Activated naive CD4-positive, alpha-beta T cell treated with anti-CD3 and anti-CD28 coated beads, Interleukin-2, amount 50 U/mL, for 24 hours (primary cell): ENCODE data around the gene PUM1.

Experiments
- H3K27ac Mint-ChIP-seq: one replicate; pipeline ENCODE4 v1.8.0; 2021; ENCODE audit warnings: mild to moderate bottlenecking, mixed read lengths
- H3K27me3 Mint-ChIP-seq: one replicate; pipeline ENCODE4 v1.8.0; 2021; ENCODE audit warnings: mixed read lengths
- H3K36me3 Mint-ChIP-seq: one replicate; pipeline ENCODE4 v1.8.0; 2021; ENCODE audit warnings: mixed read lengths
- H3K4me1 Mint-ChIP-seq: one replicate; pipeline ENCODE4 v1.8.0; 2021; ENCODE audit warnings: mixed read lengths
- H3K4me3 Mint-ChIP-seq: one replicate; pipeline ENCODE4 v1.8.0; 2021; ENCODE audit warnings: mild to moderate bottlenecking, mixed read lengths
- H3K9me3 Mint-ChIP-seq: one replicate; pipeline ENCODE4 v1.8.0; 2021; ENCODE audit warnings: mixed read lengths

Gene PUM1

GRCh38 chr1:30998887-30999286 lies 66.6 kb downstream of the PUM1 start:
- no peak overlapping the region for H3K4me3 Mint-ChIP-seq
- H3K9me3 Mint-ChIP-seq, result no peaks in the 10 kb centered on the region
- no peaks in the 10 kb centered on the region for H3K27me3 Mint-ChIP-seq
- no peak overlapping the region for H3K27ac Mint-ChIP-seq
- H3K4me1 Mint-ChIP-seq, result peaks cover 70% of the 10 kb centered on the region
- peaks cover 29% of the 10 kb centered on the region for H3K36me3 Mint-ChIP-seq

GRCh38 chr1:30998171-30998570 lies 67.3 kb downstream of the PUM1 start:
- Mint-ChIP-seq H3K4me1 (peaks cover 68% of the 10 kb centered on the region), H3K27ac (no peak overlapping the region)

GRCh38 chr1:30997463-30998057 lies 68.0 kb downstream of the PUM1 start:
- Mint-ChIP-seq H3K4me3 (no peak overlapping the region), H3K9me3 (no peaks in the 10 kb centered on the region), H3K27ac (no peak overlapping the region), H3K36me3 (peaks cover 30% of the 10 kb centered on the region), H3K4me1 (peaks cover 71% of the 10 kb centered on the region), H3K27me3 (no peaks in the 10 kb centered on the region)

More at GRCh38 chr1:30998171-30998570, 67.3 kb downstream of the PUM1 start:
- Mint-ChIP-seq H3K27me3 (no peaks in the 10 kb centered on the region), H3K9me3 (no peaks in the 10 kb centered on the region), H3K4me3 (no peak overlapping the region), H3K36me3 (peaks cover 29% of the 10 kb centered on the region)

- H3K36me3 Mint-ChIP-seq, result peaks cover 33% of the 10 kb centered on the region
- H3K27ac Mint-ChIP-seq, result peak overlapping the region; percentile 64
- no peaks in the 10 kb centered on the region for H3K27me3 Mint-ChIP-seq
- peaks cover 77% of the 10 kb centered on the region for H3K4me1 Mint-ChIP-seq
- no peak overlapping the region for H3K4me3 Mint-ChIP-seq
- H3K9me3 Mint-ChIP-seq, result no peaks in the 10 kb centered on the region
These were observed 69.4 kb downstream of the PUM1 start for GRCh38 chr1:30995990-30996612.

- H3K27ac Mint-ChIP-seq, result peak overlapping the region; percentile 26
- H3K36me3 Mint-ChIP-seq, result peaks cover 29% of the 10 kb centered on the region
- no peaks in the 10 kb centered on the region for H3K9me3 Mint-ChIP-seq
- peaks cover 85% of the 10 kb centered on the region for H3K4me1 Mint-ChIP-seq
- H3K4me3 Mint-ChIP-seq, result no peak overlapping the region
- H3K27me3 Mint-ChIP-seq, result no peaks in the 10 kb centered on the region
These were observed 73.5 kb downstream of the PUM1 start for GRCh38 chr1:30991862-30992606.

- Mint-ChIP-seq H3K9me3 (no peaks in the 10 kb centered on the region), H3K4me3 (no peak overlapping the region), H3K27ac (no peak overlapping the region), H3K4me1 (peaks cover 81% of the 10 kb centered on the region), H3K27me3 (no peaks in the 10 kb centered on the region), H3K36me3 (peaks cover 25% of the 10 kb centered on the region)
These were observed 74.9 kb downstream of the PUM1 start for GRCh38 chr1:30990591-30990990.

GRCh38 chr1:30988045-30988444 lies 77.5 kb downstream of the PUM1 start:
- H3K27me3 Mint-ChIP-seq, result no peaks in the 10 kb centered on the region
- peak overlapping the region; percentile 1 for H3K27ac Mint-ChIP-seq
- H3K4me1 Mint-ChIP-seq, result peaks cover 82% of the 10 kb centered on the region
- H3K4me3 Mint-ChIP-seq, result no peak overlapping the region
- peaks cover 16% of the 10 kb centered on the region for H3K36me3 Mint-ChIP-seq
- H3K9me3 Mint-ChIP-seq, result no peaks in the 10 kb centered on the region

- Mint-ChIP-seq H3K9me3 (no peaks in the 10 kb centered on the region), H3K27ac (no peak overlapping the region), H3K4me1 (peaks cover 79% of the 10 kb centered on the region), H3K36me3 (peaks cover 16% of the 10 kb centered on the region), H3K4me3 (no peak overlapping the region), H3K27me3 (no peaks in the 10 kb centered on the region)
These were observed 78.8 kb downstream of the PUM1 start for GRCh38 chr1:30986755-30987154.

GRCh38 chr1:30984991-30985503 lies 80.5 kb downstream of the PUM1 start:
- Mint-ChIP-seq H3K4me1 (peaks cover 75% of the 10 kb centered on the region), H3K4me3 (no peak overlapping the region), H3K9me3 (no peaks in the 10 kb centered on the region), H3K36me3 (peaks cover 10% of the 10 kb centered on the region), H3K27ac (peak overlapping the region; percentile 33), H3K27me3 (no peaks in the 10 kb centered on the region)

GRCh38 chr1:30984165-30984889 lies 81.2 kb downstream of the PUM1 start:
- no peaks in the 10 kb centered on the region for H3K9me3 Mint-ChIP-seq
- peaks cover 14% of the 10 kb centered on the region for H3K36me3 Mint-ChIP-seq
- H3K27me3 Mint-ChIP-seq, result no peaks in the 10 kb centered on the region
- H3K27ac Mint-ChIP-seq, result no peak overlapping the region
- H3K4me1 Mint-ChIP-seq, result peaks cover 75% of the 10 kb centered on the region
- no peak overlapping the region for H3K4me3 Mint-ChIP-seq

GRCh38 chr1:30982937-30983336 lies 82.6 kb downstream of the PUM1 start:
- H3K27ac Mint-ChIP-seq, result no peak overlapping the region
- peaks cover 19% of the 10 kb centered on the region for H3K36me3 Mint-ChIP-seq
- no peaks in the 10 kb centered on the region for H3K27me3 Mint-ChIP-seq
- H3K4me1 Mint-ChIP-seq, result peaks cover 73% of the 10 kb centered on the region
- no peak overlapping the region for H3K4me3 Mint-ChIP-seq
- H3K9me3 Mint-ChIP-seq, result no peaks in the 10 kb centered on the region

- Mint-ChIP-seq H3K4me1 (peaks cover 75% of the 10 kb centered on the region), H3K27me3 (no peaks in the 10 kb centered on the region), H3K36me3 (peaks cover 19% of the 10 kb centered on the region), H3K9me3 (no peaks in the 10 kb centered on the region), H3K4me3 (no peak overlapping the region), H3K27ac (peak overlapping the region; percentile 18)
These were observed 83.1 kb downstream of the PUM1 start for GRCh38 chr1:30982431-30982830.

GRCh38 chr1:30981172-30981571 lies 84.3 kb downstream of the PUM1 start:
- H3K36me3 Mint-ChIP-seq, result peaks cover 19% of the 10 kb centered on the region
- no peaks in the 10 kb centered on the region for H3K27me3 Mint-ChIP-seq
- peaks cover 79% of the 10 kb centered on the region for H3K4me1 Mint-ChIP-seq
- no peaks in the 10 kb centered on the region for H3K9me3 Mint-ChIP-seq
- H3K4me3 Mint-ChIP-seq, result no peak overlapping the region
- H3K27ac Mint-ChIP-seq, result no peak overlapping the region

GRCh38 chr1:30977511-30977910 lies 88.0 kb downstream of the PUM1 start:
- H3K9me3 Mint-ChIP-seq, result no peaks in the 10 kb centered on the region
- no peaks in the 10 kb centered on the region for H3K27me3 Mint-ChIP-seq
- H3K36me3 Mint-ChIP-seq, result peaks cover 20% of the 10 kb centered on the region
- H3K4me1 Mint-ChIP-seq, result peaks cover 58% of the 10 kb centered on the region
- peak overlapping the region; percentile 71 for H3K27ac Mint-ChIP-seq
- H3K4me3 Mint-ChIP-seq, result no peak overlapping the region

- Mint-ChIP-seq H3K27me3 (no peaks in the 10 kb centered on the region), H3K4me1 (peaks cover 55% of the 10 kb centered on the region), H3K27ac (peak overlapping the region; percentile 67), H3K36me3 (peaks cover 18% of the 10 kb centered on the region), H3K9me3 (no peaks in the 10 kb centered on the region), H3K4me3 (no peak overlapping the region)
These were observed 88.4 kb downstream of the PUM1 start for GRCh38 chr1:30977105-30977504.
